Thyroid gland (tissue), 4 donors: ENCODE data around the gene SLC25A46. TPM values are rescaled to one million over a fixed set of nuclear protein-coding genes. Genes with fewer than 3 reads are reported as not detected.

Experiments used
- DNase-seq, 2 donors: peaks; one replicate each; pipeline ENCODE4 v3.0.0-alpha.2; 2019
- H3K27ac ChIP-seq, 3 donors: fragments of 200-600 bp; sonication (generic); 1 replicate in 2 of 3; 2 replicates in 1 of 3; pipeline ENCODE4 v1.5.1; 2016 to 2019; ENCODE audit warnings: mild to moderate bottlenecking in 1 of 3, moderate library complexity in 1 of 3
- H3K27me3 ChIP-seq: fragments of 200-600 bp; sonication (generic); one replicate; pipeline ENCODE4 v1.5.1; 2019
- H3K36me3 ChIP-seq, 2 donors: fragments of 200-600 bp; sonication (generic); one replicate each; pipeline ENCODE4 v1.5.1; 2016 to 2019
- H3K4me1 ChIP-seq, 2 donors: fragments of 200-600 bp; sonication (generic); one replicate each; pipeline ENCODE4 v1.5.1; 2017 to 2019
- H3K4me3 ChIP-seq, 3 donors: fragments of 200-600 bp; sonication (generic); replicated peaks in 1 of 3; 1 replicate in 2 of 3; 2 replicates in 1 of 3; pipeline ENCODE4 v1.5.1; 2016; ENCODE audit warnings: mild to moderate bottlenecking in 1 of 3
- H3K9me3 ChIP-seq: fragments of 200-600 bp; sonication (generic); one replicate; pipeline ENCODE4 v1.5.1; 2017
- CTCF ChIP-seq, 6 experiments: fragments of 200-600 bp in 3 of 6; fragments of 450-650 bp in 3 of 6; sonication (generic) in 3 of 6; IDR thresholded peaks; one replicate each; pipeline ENCODE4 v1.5.1; 2016 to 2019; ENCODE audit warnings: antibody characterized with exemption in 6 of 6, mild to moderate bottlenecking in 2 of 6, inconsistent platforms in 1 of 6, moderate library complexity in 1 of 6
- POLR2A ChIP-seq, 2 donors: fragments of 450-650 bp; IDR thresholded peaks; one replicate each; pipeline ENCODE4 v1.6.1; 2017; ENCODE audit warnings: antibody characterized with exemption in 2 of 2, mild to moderate bottlenecking in 2 of 2, moderate library complexity in 1 of 2
- WGBS, 2 donors: methylation state at CpG; one replicate each; pipeline ENCODE4 v1.1.5; 2017; 5-methylcytosine and 5-hydroxymethylcytosine counted together
- intact Hi-C: fragments of 100-400 bp; cut with DNase I; formaldehyde crosslinking; loops from one replicate; pipeline ENCODE4 v1.15.1; 2023
- total RNA-seq, 4 donors: library from RNA; depleted of rRNA; stranded (reverse); fragments of >200 nt; gene quantifications; one replicate each; pipeline ENCODE4 v1.2.3, GENCODE V29; 2016

SLC25A46 gene
- total RNA-seq, 4 donors from 2014 or later: 64.1 to 79.6 (median 66.8) TPM

- no peak for DNase-seq
- H3K27me3 ChIP-seq: no peaks in the 10 kb centered on the region
- intact Hi-C loops: no loop called here
- TF ChIP-seq CTCF (IDR thresholded peaks at IDR 0.05) (no peak), POLR2A (IDR thresholded peaks at IDR 0.05) (no peak)
- H3K4me3 ChIP-seq: no peak overlapping the region
- 82 to 84% methylated on average over 3 of the region's 3 CpGs for WGBS, 2 donors
- H3K27ac ChIP-seq: no peak overlapping the region
- H3K4me1 ChIP-seq: peaks cover 4 to 9% of the 10 kb centered on the region in 2 donors
- no peaks in the 10 kb centered on the region for H3K36me3 ChIP-seq
- no peaks in the 10 kb centered on the region for H3K9me3 ChIP-seq
These were observed 2.1 kb upstream of the SLC25A46 start for GRCh38 chr5:110736753-110737152.

DNA sequence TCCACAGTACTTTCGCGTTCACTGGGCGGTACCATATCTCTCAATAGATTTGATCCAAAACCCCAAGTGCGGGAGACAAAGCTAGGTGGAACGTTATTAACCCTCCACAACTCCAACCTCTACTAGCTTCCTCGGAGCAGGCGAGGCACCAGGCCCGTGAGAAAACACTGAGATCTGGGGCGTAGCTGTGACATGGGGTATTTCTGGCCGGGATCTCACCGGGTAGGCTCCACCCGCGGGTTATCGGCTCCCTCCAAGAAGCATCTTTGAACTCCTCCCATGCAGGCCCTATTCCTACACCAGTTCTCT is 350 bp upstream of the SLC25A46 start:
- Histone ChIP-seq H3K27me3 (no peaks in the 10 kb centered on the region), H3K4me1 (peaks cover 4 to 9% of the 10 kb centered on the region in 2 donors), H3K4me3 (peak overlapping the region; percentile 77 to 100 (median 92)), H3K36me3 (no peaks in the 10 kb centered on the region), H3K27ac (peak overlapping the region in 2 of 3 donors; percentile 50 to 76), H3K9me3 (no peaks in the 10 kb centered on the region)
- intact Hi-C loops: no loop called here
- DNase-seq: no peak
- TF ChIP-seq POLR2A (IDR thresholded peaks at IDR 0.05) (no peak), CTCF (IDR thresholded peaks at IDR 0.05) (no peak)
- 1 to 2% methylated on average over 14 of the region's 14 CpGs for WGBS, 2 donors

DNA sequence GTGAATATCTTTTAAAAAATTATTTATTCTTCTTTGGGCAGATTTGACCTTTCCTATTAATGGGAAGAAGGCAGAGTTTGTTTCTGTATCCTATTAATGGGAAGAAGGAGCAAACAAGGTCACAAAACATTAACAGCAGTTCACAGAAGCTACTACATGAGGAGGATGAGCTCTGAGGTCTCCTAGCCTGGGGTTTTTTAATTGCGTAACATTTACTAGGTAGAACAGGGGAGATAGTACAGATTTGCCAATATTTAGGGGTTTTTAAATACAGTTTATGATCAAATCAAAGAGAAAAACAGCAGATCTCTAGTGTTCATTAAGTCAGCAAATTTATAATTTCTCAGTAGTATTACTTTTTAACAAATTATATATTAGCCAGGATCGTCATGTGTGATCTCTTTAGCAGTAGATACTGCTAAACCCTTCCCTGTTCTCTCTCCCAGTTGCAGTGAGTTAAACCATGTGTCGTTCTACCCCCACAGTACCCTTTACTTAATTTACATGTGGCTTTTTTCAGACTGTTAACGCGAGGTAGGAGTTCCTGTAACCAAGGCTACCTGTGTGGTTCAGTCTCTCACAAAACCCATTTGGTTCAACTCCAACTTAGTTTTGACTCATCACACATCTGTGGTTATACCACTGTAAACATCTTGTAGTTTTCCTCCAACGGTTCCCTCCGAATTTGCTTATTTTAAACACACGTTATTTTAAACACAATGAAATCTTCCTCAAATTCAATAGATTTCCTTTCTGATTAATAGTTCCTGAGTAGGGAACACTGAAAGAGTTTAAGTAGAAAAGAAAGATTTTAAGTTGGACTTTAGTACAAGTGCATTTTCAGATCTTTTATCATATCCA is 13.3 kb downstream of the SLC25A46 start:
- Histone ChIP-seq H3K27me3 (no peaks in the 10 kb centered on the region), H3K27ac (no peak overlapping the region), H3K4me3 (no peak overlapping the region), H3K9me3 (no peaks in the 10 kb centered on the region), H3K36me3 (peaks cover 4 to 15% of the 10 kb centered on the region in 2 donors), H3K4me1 (peaks cover 4 to 19% of the 10 kb centered on the region in 2 donors)
- intact Hi-C loops: no loop called here
- no peak for DNase-seq
- 85 to 86% methylated on average over 8 of the region's 8 CpGs for WGBS, 2 donors
- TF ChIP-seq POLR2A (IDR thresholded peaks at IDR 0.05): no peak
- TF ChIP-seq CTCF (IDR thresholded peaks at IDR 0.05): no peak

GRCh38 chr5:110752953-110753352 is 14.1 kb downstream of the SLC25A46 start:
- Histone ChIP-seq H3K27me3 (no peaks in the 10 kb centered on the region), H3K9me3 (no peaks in the 10 kb centered on the region), H3K27ac (no peak overlapping the region), H3K36me3 (peaks cover 4 to 14% of the 10 kb centered on the region in 2 donors), H3K4me1 (peaks cover 4 to 19% of the 10 kb centered on the region in 2 donors), H3K4me3 (no peak overlapping the region)
- intact Hi-C loops: no loop called here
- no peak for TF ChIP-seq POLR2A (IDR thresholded peaks at IDR 0.05)
- no peak for TF ChIP-seq CTCF (IDR thresholded peaks at IDR 0.05)
- no peak for DNase-seq
- WGBS, 2 donors: 83 to 88% methylated on average over 1 of the region's 1 CpG

- TF ChIP-seq POLR2A (IDR thresholded peaks at IDR 0.05) (no peak), CTCF (IDR thresholded peaks at IDR 0.05) (no peak)
- peaks cover 4 to 10% of the 10 kb centered on the region in 2 donors for H3K36me3 ChIP-seq
- DNase-seq: no peak
- no peaks in the 10 kb centered on the region for H3K27me3 ChIP-seq
- H3K4me3 ChIP-seq: no peak overlapping the region
- H3K4me1 ChIP-seq: peaks cover 4 to 19% of the 10 kb centered on the region in 2 donors
- 95 to 96% methylated on average over 2 of the region's 2 CpGs for WGBS, 2 donors
- no peak overlapping the region for H3K27ac ChIP-seq
- no peaks in the 10 kb centered on the region for H3K9me3 ChIP-seq
- intact Hi-C loops: no loop called here
These were observed 14.8 kb downstream of the SLC25A46 start for GRCh38 chr5:110753600-110753999.
